Measurements from ENCODE around the gene NIPSNAP2.
"Not testable (repeated sequence)": the region's sequence is repeated elsewhere in the genome, so short reads cannot be mapped to it uniquely, and the experiment has no call there.

The NIPSNAP2 gene

DNA sequence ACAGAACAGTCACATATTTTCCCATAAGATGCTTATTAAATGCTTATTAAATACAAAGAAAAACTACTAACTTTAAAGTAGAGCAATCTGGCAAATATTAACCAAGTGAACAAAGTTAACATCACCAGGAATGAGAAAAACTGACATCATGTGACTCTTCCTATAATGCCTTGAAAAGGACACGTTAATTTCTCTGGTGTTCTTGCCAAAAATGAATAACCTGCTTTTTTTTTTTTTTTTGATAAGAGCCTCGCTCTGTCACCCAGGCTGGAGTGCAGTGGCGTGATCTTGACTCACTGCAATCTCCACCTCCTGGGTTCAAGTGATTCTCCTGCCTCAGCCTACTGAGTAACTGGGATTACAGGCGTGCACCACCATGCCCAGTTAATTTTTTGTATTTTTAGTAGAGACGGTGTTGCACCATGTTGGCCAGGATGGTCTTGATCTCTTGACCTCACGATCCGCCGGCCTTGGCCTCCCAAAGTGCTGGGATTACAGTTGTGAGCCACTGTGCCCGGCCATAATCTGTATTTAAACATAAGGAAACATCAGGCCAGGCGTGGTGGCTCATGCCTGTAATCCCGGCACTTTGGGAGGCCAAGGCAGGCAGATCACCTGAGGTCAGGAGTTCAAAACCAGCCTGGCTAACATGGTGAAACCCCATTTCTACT lies 83.2 kb downstream of the NIPSNAP2 start:
- not testable (repeated sequence) for DNase-seq (ENCODE audit: low read depth)

DNA sequence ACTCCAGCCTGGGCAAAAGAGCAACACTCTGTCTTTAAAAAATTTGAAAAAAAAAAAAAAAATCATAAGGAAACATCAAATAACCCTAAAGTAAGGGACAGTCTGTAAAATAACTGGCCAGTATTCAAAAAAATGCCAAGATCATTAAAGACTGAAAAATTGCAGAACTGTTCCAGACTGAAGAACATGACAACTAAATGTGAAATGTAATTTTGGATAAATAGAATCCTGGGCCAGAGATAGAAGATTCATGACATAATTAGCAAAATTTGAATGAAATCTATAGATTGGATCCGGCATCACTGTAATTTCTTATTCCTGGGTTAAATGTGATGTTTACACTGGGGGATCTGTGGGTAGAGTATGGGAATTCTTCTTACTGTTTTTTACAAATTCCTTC lies 83.9 kb downstream of the NIPSNAP2 start:
- no peak for DNase-seq (ENCODE audit: low read depth)

DNA sequence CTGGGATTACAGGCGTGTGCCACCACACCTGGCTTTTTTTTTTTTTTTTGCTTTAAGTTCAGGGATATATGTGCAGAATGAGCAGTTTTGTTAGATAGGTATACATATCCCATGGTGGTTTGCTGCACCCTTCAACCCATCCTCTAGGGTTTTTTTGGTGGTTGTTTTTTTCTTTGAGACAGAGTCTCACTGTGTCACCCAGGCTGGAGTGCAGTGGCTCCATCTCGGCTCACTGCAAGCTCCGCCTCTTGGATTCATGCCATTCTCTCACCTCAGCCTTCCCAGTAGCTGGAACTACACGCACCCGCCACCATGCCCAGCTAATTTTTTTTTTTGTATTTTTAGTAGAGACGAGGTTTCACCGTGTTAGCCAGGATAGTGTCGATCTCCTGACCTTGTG lies 84.4 kb downstream of the NIPSNAP2 start:
- not testable (repeated sequence) for DNase-seq (ENCODE audit: low read depth)
